ENCODE data around the gene JPT1. TPM values are rescaled to one million over a fixed set of nuclear protein-coding genes. Genes with fewer than 3 reads are reported as not detected.

Gene JPT1
- total RNA-seq, 3 donors from 2014 or later: 9.9 to 30.5 (median 24.9) TPM

GRCh38 chr17:75114552-75115314, 39.6 kb downstream of the JPT1 start:
- no peak for TF ChIP-seq CTCF (IDR thresholded peaks at IDR 0.05)
- no peak for TF ChIP-seq POLR2AphosphoS5 (IDR thresholded peaks at IDR 0.05)
- TF ChIP-seq POLR2A (IDR thresholded peaks at IDR 0.05): no peak
- DNase-seq (ENCODE audit: low spot score in 2 of 2): no peak
- intact Hi-C loops (cut with DNase I; ENCODE audit: low total_unique reads): loop anchor here (10.0 kb wide), 1 partner anchor 80 kb away; no protein-coding TSS in a partner anchor
- Histone ChIP-seq H3K9me3 (no peaks in the 10 kb centered on the region), H3K4me1 (no peaks in the 10 kb centered on the region), H3K27me3 (no peaks in the 10 kb centered on the region), H3K36me3 (no peaks in the 10 kb centered on the region), H3K27ac (peak overlapping the region; percentile 81 to 87), H3K4me3 (peak overlapping the region; percentile 50 to 65 (median 55))

- DNase-seq (ENCODE audit: low spot score in 2 of 2): peak; percentile 88 to 91
- TF ChIP-seq POLR2AphosphoS5 (IDR thresholded peaks at IDR 0.05) (peak in 1 of 3 donors; percentile 62), POLR2A (IDR thresholded peaks at IDR 0.05) (no peak), CTCF (IDR thresholded peaks at IDR 0.05) (peak; percentile 77 to 95 (median 94))
- Histone ChIP-seq H3K4me3 (peak overlapping the region; percentile 50 to 65 (median 55)), H3K9me3 (no peaks in the 10 kb centered on the region), H3K27ac (peak overlapping the region; percentile 81 to 87), H3K4me1 (no peaks in the 10 kb centered on the region), H3K36me3 (no peaks in the 10 kb centered on the region), H3K27me3 (no peaks in the 10 kb centered on the region)
- intact Hi-C loops (cut with DNase I; ENCODE audit: low total_unique reads): loop anchor here (10.0 kb wide), 1 partner anchor 81 kb away; no protein-coding TSS in a partner anchor
These were observed 40.3 kb downstream of the JPT1 start for GRCh38 chr17:75113798-75114551.

- intact Hi-C loops (cut with DNase I; ENCODE audit: low total_unique reads): loop anchor here (10.0 kb wide), 1 partner anchor 83 kb away; no protein-coding TSS in a partner anchor
- no peaks in the 10 kb centered on the region for H3K27me3 ChIP-seq
- H3K36me3 ChIP-seq: no peaks in the 10 kb centered on the region
- H3K9me3 ChIP-seq: no peaks in the 10 kb centered on the region
- H3K4me3 ChIP-seq: no peak overlapping the region
- no peak overlapping the region for H3K27ac ChIP-seq
- no peaks in the 10 kb centered on the region for H3K4me1 ChIP-seq
- no peak for TF ChIP-seq POLR2A (IDR thresholded peaks at IDR 0.05)
- no peak for TF ChIP-seq POLR2AphosphoS5 (IDR thresholded peaks at IDR 0.05)
- TF ChIP-seq CTCF (IDR thresholded peaks at IDR 0.05): no peak
- DNase-seq (ENCODE audit: low spot score in 2 of 2): no peak
These were observed 42.5 kb downstream of the JPT1 start for GRCh38 chr17:75111777-75112335.

GRCh38 chr17:75110234-75110937, 43.9 kb downstream of the JPT1 start:
- Histone ChIP-seq H3K27me3 (no peaks in the 10 kb centered on the region), H3K27ac (peak overlapping the region; percentile 48 to 54), H3K4me1 (no peaks in the 10 kb centered on the region), H3K36me3 (no peaks in the 10 kb centered on the region), H3K4me3 (peak overlapping the region; percentile 69 to 88 (median 82)), H3K9me3 (no peaks in the 10 kb centered on the region)
- intact Hi-C loops (cut with DNase I; ENCODE audit: low total_unique reads): loop anchor here (10.0 kb wide), 1 partner anchor 84 kb away; no protein-coding TSS in a partner anchor
- DNase-seq (ENCODE audit: low spot score in 2 of 2): no peak
- no peak for TF ChIP-seq POLR2AphosphoS5 (IDR thresholded peaks at IDR 0.05)
- no peak for TF ChIP-seq CTCF (IDR thresholded peaks at IDR 0.05)
- TF ChIP-seq POLR2A (IDR thresholded peaks at IDR 0.05): no peak
